PC-3 (cell line): ENCODE measurements around the gene MAB21L1.

ENCODE experiments used
- CTCF ChIP-seq: fragments of 300-600 bp; sonication (generic); conservative IDR thresholded peaks from 2 replicates; pipeline ENCODE4 v1.5.1; 2017; ENCODE audit warnings: antibody characterized with exemption, low read depth, mild to moderate bottlenecking, low read length
- EZH2 ChIP-seq: fragments of 300-600 bp; sonication (generic); IDR thresholded peaks from one replicate; pipeline ENCODE4 v1.6.1; 2017; ENCODE audit warnings: antibody characterized with exemption, mild to moderate bottlenecking, low read length; ENCODE audit not compliant: unreplicated experiment
- EZH2phosphoT487 ChIP-seq: fragments of 300-600 bp; sonication (generic); IDR thresholded peaks from 2 replicates; pipeline ENCODE4 v1.6.1; 2018; ENCODE audit warnings: mild to moderate bottlenecking, antibody characterized with exemption, low read length, borderline replicate concordance

DNA sequence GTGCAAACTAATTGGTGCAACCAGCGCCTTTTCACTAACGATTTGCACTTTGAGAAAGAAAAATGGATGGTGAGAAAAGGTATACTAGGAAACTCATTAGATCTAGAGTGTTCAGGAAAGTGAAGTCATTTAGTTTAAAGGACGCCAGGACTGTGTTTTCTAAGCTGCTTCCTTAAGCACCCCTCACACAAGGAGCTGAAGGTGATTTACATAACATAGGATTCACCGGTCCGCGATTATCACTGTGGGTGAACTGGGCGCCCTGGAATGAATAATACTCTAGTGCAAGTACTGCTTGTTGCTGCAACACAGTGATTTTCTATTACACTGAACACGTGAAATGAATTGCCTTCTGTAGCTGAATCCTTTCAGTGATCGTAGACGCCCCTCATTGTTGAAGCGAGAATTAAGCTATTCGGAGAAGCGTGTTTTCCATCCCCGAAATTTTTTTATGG lies 2.6 kb upstream of the MAB21L1 start:
- TF ChIP-seq CTCF (no peak), EZH2phosphoT487 (no peak), EZH2 (no peak)
